Measurements from ENCODE around the gene CCDC141.

CCDC141 gene

DNA sequence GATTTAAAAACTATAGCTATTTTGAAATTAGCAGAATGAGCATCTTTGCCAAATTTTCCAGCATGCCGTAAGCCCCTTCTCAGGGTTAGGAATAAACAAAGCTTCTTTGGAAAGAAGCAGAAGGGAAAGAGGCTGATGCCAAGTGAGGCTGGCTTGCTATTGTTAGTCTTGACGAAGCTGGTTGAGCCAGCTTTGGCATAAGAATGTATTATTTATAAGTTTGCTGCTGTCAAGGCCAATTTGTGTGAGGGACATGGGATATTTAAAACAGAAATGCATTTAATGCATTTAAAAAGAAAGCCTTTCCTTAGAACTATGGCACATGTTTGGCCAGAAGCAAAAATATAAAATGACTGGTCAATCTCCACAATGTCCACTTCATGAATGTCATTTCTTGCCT lies 190.2 kb downstream of the CCDC141 start:
- no peak overlapping the region for H3K27ac ChIP-seq (replicated peaks)
- H3K4me3 ChIP-seq (replicated peaks; ENCODE audit: insufficient read depth, low read length), result no peak overlapping the region
- no peak for DNase-seq (ENCODE audit: low read depth in 1 of 2, low spot score in 1 of 2)
- H3K27me3 ChIP-seq (ENCODE audit: insufficient read depth, poor library complexity, severe bottlenecking), result no peaks in the 10 kb centered on the region
- TF ChIP-seq POLR2AphosphoS5 (IDR thresholded peaks at IDR 0.05; ENCODE audit: low read depth), result no peak
- TF ChIP-seq, protein P1, sequence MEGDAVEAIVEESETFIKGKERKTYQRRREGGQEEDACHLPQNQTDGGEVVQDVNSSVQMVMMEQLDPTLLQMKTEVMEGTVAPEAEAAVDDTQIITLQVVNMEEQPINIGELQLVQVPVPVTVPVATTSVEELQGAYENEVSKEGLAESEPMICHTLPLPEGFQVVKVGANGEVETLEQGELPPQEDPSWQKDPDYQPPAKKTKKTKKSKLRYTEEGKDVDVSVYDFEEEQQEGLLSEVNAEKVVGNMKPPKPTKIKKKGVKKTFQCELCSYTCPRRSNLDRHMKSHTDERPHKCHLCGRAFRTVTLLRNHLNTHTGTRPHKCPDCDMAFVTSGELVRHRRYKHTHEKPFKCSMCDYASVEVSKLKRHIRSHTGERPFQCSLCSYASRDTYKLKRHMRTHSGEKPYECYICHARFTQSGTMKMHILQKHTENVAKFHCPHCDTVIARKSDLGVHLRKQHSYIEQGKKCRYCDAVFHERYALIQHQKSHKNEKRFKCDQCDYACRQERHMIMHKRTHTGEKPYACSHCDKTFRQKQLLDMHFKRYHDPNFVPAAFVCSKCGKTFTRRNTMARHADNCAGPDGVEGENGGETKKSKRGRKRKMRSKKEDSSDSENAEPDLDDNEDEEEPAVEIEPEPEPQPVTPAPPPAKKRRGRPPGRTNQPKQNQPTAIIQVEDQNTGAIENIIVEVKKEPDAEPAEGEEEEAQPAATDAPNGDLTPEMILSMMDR (IDR thresholded peaks at IDR 0.05; ENCODE audit: insufficient read depth, low read length), result no peak
- no peak for TF ChIP-seq GABPA (IDR thresholded peaks at IDR 0.05; ENCODE audit: low read depth)
- no peak for TF ChIP-seq SPI1 (IDR thresholded peaks at IDR 0.05; ENCODE audit: borderline replicate concordance, low read depth)
- TF ChIP-seq, protein P2, sequence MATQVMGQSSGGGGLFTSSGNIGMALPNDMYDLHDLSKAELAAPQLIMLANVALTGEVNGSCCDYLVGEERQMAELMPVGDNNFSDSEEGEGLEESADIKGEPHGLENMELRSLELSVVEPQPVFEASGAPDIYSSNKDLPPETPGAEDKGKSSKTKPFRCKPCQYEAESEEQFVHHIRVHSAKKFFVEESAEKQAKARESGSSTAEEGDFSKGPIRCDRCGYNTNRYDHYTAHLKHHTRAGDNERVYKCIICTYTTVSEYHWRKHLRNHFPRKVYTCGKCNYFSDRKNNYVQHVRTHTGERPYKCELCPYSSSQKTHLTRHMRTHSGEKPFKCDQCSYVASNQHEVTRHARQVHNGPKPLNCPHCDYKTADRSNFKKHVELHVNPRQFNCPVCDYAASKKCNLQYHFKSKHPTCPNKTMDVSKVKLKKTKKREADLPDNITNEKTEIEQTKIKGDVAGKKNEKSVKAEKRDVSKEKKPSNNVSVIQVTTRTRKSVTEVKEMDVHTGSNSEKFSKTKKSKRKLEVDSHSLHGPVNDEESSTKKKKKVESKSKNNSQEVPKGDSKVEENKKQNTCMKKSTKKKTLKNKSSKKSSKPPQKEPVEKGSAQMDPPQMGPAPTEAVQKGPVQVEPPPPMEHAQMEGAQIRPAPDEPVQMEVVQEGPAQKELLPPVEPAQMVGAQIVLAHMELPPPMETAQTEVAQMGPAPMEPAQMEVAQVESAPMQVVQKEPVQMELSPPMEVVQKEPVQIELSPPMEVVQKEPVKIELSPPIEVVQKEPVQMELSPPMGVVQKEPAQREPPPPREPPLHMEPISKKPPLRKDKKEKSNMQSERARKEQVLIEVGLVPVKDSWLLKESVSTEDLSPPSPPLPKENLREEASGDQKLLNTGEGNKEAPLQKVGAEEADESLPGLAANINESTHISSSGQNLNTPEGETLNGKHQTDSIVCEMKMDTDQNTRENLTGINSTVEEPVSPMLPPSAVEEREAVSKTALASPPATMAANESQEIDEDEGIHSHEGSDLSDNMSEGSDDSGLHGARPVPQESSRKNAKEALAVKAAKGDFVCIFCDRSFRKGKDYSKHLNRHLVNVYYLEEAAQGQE (IDR thresholded peaks at IDR 0.05; ENCODE audit: insufficient replicate concordance, low read depth), result no peak

DNA sequence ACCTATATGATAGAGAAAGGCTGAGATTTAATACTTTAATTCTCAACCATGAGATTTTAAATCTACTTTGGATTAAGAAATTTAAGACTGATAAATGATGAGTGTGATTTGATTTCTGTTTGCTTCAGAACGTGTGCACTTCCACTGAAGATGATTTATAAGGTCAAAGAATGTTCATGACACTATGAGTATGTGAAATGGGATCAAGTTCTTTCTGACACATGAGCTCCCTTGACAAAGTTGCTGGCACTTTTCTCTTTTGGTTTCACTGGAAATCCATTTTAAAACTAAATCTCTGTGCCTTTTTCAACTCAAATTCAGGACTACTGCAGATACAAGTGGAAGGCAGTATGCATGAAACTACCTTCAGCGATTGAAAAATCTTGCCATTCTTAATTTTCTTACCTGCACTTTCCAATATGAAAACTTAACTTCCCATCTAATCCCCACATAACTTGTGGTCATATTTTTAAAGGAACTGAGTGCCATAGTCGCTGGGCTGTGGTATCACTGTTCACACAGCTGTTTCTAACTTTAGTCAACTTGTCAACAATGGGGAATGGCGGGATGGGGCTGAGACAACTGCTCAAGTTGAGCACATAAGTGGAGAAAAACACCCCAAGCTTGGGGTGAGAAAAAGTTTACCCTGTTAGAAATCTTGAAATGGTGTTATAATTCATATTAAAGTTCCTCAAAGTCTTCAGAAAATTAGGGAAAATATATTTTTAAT lies 190.9 kb downstream of the CCDC141 start:
- no peak overlapping the region for H3K27ac ChIP-seq (replicated peaks)
- DNase-seq (ENCODE audit: low read depth in 1 of 2, low spot score in 1 of 2), result no peak
- H3K27me3 ChIP-seq (ENCODE audit: insufficient read depth, poor library complexity, severe bottlenecking), result no peaks in the 10 kb centered on the region
- H3K4me3 ChIP-seq (replicated peaks; ENCODE audit: insufficient read depth, low read length), result no peak overlapping the region
- TF ChIP-seq, protein P1 (IDR thresholded peaks at IDR 0.05; ENCODE audit: insufficient read depth, low read length), result no peak

DNA sequence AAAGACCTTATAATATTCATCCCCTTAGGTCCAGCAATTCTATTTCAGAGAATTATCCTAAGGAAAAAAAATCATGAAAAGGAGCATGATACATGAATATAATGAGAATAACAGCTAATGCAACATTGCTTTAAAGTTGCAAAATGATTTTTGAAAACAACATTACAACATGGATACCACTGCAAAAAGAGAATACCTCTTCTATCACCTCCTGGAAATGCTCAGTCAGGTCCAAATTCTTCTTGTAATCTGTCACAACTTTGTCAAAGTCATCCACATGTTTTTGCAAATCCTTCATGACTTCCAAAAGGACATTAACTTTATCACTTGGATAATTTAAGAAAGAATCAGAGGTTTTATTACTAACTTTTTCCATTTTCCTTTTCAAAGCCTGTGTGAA lies 194.8 kb downstream of the CCDC141 start:
- Histone ChIP-seq H3K4me3 (replicated peaks; ENCODE audit: insufficient read depth, low read length) (no peak overlapping the region), H3K27me3 (ENCODE audit: insufficient read depth, poor library complexity, severe bottlenecking) (no peaks in the 10 kb centered on the region), H3K27ac (replicated peaks) (no peak overlapping the region)
- no peak for DNase-seq (ENCODE audit: low read depth in 1 of 2, low spot score in 1 of 2)
- TF ChIP-seq POLR2AphosphoS5 (IDR thresholded peaks at IDR 0.05; ENCODE audit: low read depth), result no peak
- TF ChIP-seq, protein P1 (IDR thresholded peaks at IDR 0.05; ENCODE audit: insufficient read depth, low read length), result no peak
- no peak for TF ChIP-seq SPI1 (IDR thresholded peaks at IDR 0.05; ENCODE audit: borderline replicate concordance, low read depth)
- TF ChIP-seq, protein P2 (IDR thresholded peaks at IDR 0.05; ENCODE audit: insufficient replicate concordance, low read depth), result no peak
- TF ChIP-seq GABPA (IDR thresholded peaks at IDR 0.05; ENCODE audit: low read depth), result no peak

DNA sequence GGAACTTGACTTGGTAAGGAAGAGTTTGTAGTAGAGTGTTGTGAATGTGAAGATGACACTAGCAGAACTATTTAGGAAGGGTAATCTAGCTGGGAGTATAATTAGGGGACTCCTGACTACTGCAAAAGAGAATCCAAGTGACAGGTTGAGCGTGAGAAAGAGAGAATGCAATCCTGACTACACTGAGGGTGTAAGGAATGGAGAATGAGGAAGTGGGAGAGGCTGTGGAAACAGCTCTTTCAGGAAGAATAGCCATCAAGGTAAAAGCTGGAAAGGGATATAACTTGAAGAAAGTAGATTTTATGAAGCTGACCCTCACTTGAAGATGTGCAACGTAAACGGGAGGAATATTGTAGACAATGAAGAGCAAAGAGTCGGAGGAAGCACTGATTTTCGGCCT lies 201.6 kb downstream of the CCDC141 start:
- Histone ChIP-seq H3K27me3 (ENCODE audit: insufficient read depth, poor library complexity, severe bottlenecking) (no peaks in the 10 kb centered on the region), H3K4me3 (replicated peaks; ENCODE audit: insufficient read depth, low read length) (no peak overlapping the region), H3K27ac (replicated peaks) (no peak overlapping the region)
- TF ChIP-seq GABPA (IDR thresholded peaks at IDR 0.05; ENCODE audit: low read depth) (no peak), SPI1 (IDR thresholded peaks at IDR 0.05; ENCODE audit: borderline replicate concordance, low read depth) (peak; percentile 63; the same call in 1 of the 2 replicates)
- TF ChIP-seq, protein P2 (IDR thresholded peaks at IDR 0.05; ENCODE audit: insufficient replicate concordance, low read depth), result no peak
- TF ChIP-seq, protein P1 (IDR thresholded peaks at IDR 0.05; ENCODE audit: insufficient read depth, low read length), result no peak
- no peak for DNase-seq (ENCODE audit: low read depth in 1 of 2, low spot score in 1 of 2)
